Stimulated activated naive CD8-positive, alpha-beta T cell treated with anti-CD3 and anti-CD28 coated beads, Interleukin-15, Interleukin-2, amounts not matched to agents 100 U/mL and 50 U/mL, for 24 hours (primary cell): Measurements from ENCODE around the gene PSMG2.

Experiments used
- ATAC-seq: fragments of 150-1000 bp; cut with Tn5 transposase; one replicate; pipeline ENCODE4 v1.10.0; 2021
- DNase-seq: peaks from one replicate; pipeline ENCODE4 v3.0.0; 2021

Gene PSMG2

GRCh38 chr18:12766986-12767433 lies 64.2 kb downstream of the PSMG2 start:
- DNase-seq, result no peak
- ATAC-seq, result no peak

GRCh38 chr18:12767580-12768155 lies 64.8 kb downstream of the PSMG2 start:
- DNase-seq (no peak), ATAC-seq (no peak)

GRCh38 chr18:12768625-12769024 lies 65.8 kb downstream of the PSMG2 start:
- ATAC-seq (peak; percentile 31), DNase-seq (no peak)

GRCh38 chr18:12769136-12769535 lies 66.3 kb downstream of the PSMG2 start:
- DNase-seq (no peak), ATAC-seq (no peak)

GRCh38 chr18:12769644-12770440 lies 67.0 kb downstream of the PSMG2 start:
- ATAC-seq (no peak), DNase-seq (no peak)

- ATAC-seq, result no peak
- DNase-seq, result no peak
Observed at GRCh38 chr18:12770469-12771219, 67.8 kb downstream of the PSMG2 start.

- DNase-seq, result no peak
Observed at GRCh38 chr18:12772111-12772510, 69.3 kb downstream of the PSMG2 start.

GRCh38 chr18:12773369-12773768 lies 70.5 kb downstream of the PSMG2 start:
- no peak for DNase-seq
- ATAC-seq, result no peak

More at GRCh38 chr18:12772111-12772510, 69.3 kb downstream of the PSMG2 start:
- ATAC-seq, result no peak

GRCh38 chr18:12774982-12775381 lies 72.1 kb downstream of the PSMG2 start:
- peak; percentile 48 for ATAC-seq
- DNase-seq, result peak; percentile 15
